Testis (tissue), 2 donors: ENCODE results near the gene TNXB.
"Not testable (repeated sequence)": the region's sequence is repeated elsewhere in the genome, so short reads cannot be mapped to it uniquely, and the experiment has no call there.

Source experiments
- POLR2A ChIP-seq: fragments of 450-650 bp; IDR thresholded peaks from one replicate; pipeline ENCODE4 v1.6.1; 2017; ENCODE audit warnings: antibody characterized with exemption, mild to moderate bottlenecking, moderate library complexity
- TF ChIP-seq, protein P1 (sequence below), 3 experiments: fragments of 450-650 bp in 2 of 3; fragments of 200-600 bp in 1 of 3; sonication (generic) in 1 of 3; IDR thresholded peaks; one replicate each; pipeline ENCODE4 v1.5.1; 2016 to 2019; ENCODE audit warnings: antibody characterized with exemption in 3 of 3, mild to moderate bottlenecking in 2 of 3, moderate library complexity in 1 of 3

DNA sequence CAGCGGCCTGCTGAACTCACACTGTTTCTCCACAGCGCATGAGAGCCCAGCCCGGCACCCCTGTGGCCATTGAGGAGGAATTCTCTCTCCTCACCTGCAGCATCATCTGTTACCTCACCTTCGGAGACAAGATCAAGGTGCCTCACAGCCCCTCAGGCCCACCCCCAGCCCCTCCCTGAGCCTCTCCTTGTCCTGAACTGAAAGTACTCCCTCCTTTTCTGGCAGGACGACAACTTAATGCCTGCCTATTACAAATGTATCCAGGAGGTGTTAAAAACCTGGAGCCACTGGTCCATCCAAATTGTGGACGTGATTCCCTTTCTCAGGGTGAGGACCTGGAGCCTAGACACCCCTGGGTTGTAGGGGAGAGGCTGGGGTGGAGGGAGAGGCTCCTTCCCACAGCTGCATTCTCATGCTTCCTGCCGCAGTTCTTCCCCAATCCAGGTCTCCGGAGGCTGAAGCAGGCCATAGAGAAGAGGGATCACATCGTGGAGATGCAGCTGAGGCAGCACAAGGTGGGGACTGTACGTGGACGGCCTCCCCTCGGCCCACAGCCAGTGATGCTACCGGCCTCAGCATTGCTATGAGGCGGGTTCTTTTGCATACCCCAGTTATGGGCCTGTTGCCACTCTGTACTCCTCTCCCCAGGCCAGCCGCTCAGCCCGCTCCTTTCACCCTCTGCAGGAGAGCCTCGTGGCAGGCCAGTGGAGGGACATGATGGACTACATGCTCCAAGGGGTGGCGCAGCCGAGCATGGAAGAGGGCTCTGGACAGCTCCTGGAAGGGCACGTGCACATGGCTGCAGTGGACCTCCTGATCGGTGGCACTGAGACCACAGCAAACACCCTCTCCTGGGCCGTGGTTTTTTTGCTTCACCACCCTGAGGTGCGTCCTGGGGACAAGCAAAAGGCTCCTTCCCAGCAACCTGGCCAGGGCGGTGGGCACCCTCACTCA, 69.5 kb downstream of the TNXB start:
- TF ChIP-seq, protein P1, sequence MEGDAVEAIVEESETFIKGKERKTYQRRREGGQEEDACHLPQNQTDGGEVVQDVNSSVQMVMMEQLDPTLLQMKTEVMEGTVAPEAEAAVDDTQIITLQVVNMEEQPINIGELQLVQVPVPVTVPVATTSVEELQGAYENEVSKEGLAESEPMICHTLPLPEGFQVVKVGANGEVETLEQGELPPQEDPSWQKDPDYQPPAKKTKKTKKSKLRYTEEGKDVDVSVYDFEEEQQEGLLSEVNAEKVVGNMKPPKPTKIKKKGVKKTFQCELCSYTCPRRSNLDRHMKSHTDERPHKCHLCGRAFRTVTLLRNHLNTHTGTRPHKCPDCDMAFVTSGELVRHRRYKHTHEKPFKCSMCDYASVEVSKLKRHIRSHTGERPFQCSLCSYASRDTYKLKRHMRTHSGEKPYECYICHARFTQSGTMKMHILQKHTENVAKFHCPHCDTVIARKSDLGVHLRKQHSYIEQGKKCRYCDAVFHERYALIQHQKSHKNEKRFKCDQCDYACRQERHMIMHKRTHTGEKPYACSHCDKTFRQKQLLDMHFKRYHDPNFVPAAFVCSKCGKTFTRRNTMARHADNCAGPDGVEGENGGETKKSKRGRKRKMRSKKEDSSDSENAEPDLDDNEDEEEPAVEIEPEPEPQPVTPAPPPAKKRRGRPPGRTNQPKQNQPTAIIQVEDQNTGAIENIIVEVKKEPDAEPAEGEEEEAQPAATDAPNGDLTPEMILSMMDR (IDR thresholded peaks at IDR 0.05) = not testable (repeated sequence)
- TF ChIP-seq POLR2A = not testable (repeated sequence)
